Measurements from ENCODE around the gene IFI27L2. TPM values are rescaled to one million over a fixed set of nuclear protein-coding genes. Genes with fewer than 3 reads are reported as not detected.

The IFI27L2 gene
- total RNA-seq, 1 donor from 2014 or later: 30.4 TPM

- no peak for DNase-seq (ENCODE audit: low read depth, low spot score)
- Mint-ChIP-seq H3K27me3 (ENCODE audit: low read depth) (peaks cover 5% of the 10 kb centered on the region), H3K27ac (ENCODE audit: unreplicated experiment) (no peak overlapping the region), H3K4me3 (no peak overlapping the region), H3K9me3 (peaks cover 7% of the 10 kb centered on the region), H3K36me3 (ENCODE audit: low read depth) (no peaks in the 10 kb centered on the region), H3K4me1 (peaks cover 14% of the 10 kb centered on the region)
- TF ChIP-seq CTCF (conservative IDR thresholded peaks at IDR 0.05): no peak
Measured at GRCh38 chr14:94119071-94119470, 10.3 kb downstream of the IFI27L2 start.

- H3K4me3 Mint-ChIP-seq: no peak overlapping the region
- TF ChIP-seq CTCF (conservative IDR thresholded peaks at IDR 0.05): no peak
- H3K27me3 Mint-ChIP-seq (ENCODE audit: low read depth): peaks cover 5% of the 10 kb centered on the region
- H3K9me3 Mint-ChIP-seq: peaks cover 7% of the 10 kb centered on the region
- no peak overlapping the region for H3K27ac Mint-ChIP-seq (ENCODE audit: unreplicated experiment)
- peaks cover 18% of the 10 kb centered on the region for H3K4me1 Mint-ChIP-seq
- DNase-seq (ENCODE audit: low read depth, low spot score): no peak
- no peaks in the 10 kb centered on the region for H3K36me3 Mint-ChIP-seq (ENCODE audit: low read depth)
Measured at GRCh38 chr14:94117856-94118255, 11.5 kb downstream of the IFI27L2 start.

DNA sequence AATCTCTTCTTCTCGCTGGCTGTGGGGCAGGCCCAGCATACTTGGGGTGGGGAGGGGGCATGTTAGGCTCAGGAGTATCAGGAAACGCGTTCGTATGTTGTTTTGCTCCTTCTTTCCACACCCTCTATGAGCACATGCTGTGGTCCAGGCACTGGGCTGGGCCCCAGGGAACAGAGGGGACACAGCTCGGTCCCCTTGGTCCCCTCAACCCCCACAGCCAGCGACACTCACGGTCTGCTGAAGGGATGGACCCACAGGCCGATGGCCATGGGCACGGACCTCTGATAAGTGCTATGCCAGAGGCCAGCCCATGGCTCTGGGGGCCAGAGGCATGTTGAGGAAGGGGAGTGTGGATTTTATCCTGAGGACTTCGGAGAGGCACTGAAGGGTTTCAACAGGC is 12.7 kb downstream of the IFI27L2 start:
- Mint-ChIP-seq H3K27me3 (ENCODE audit: low read depth) (peaks cover 5% of the 10 kb centered on the region), H3K36me3 (ENCODE audit: low read depth) (no peaks in the 10 kb centered on the region), H3K4me3 (no peak overlapping the region), H3K4me1 (peaks cover 28% of the 10 kb centered on the region), H3K27ac (ENCODE audit: unreplicated experiment) (peak overlapping the region; percentile 43), H3K9me3 (peaks cover 7% of the 10 kb centered on the region)
- DNase-seq (ENCODE audit: low read depth, low spot score): no peak
- TF ChIP-seq CTCF (conservative IDR thresholded peaks at IDR 0.05): no peak

- peaks cover 2% of the 10 kb centered on the region for H3K9me3 Mint-ChIP-seq
- peaks cover 28% of the 10 kb centered on the region for H3K4me1 Mint-ChIP-seq
- no peak for DNase-seq (ENCODE audit: low read depth, low spot score)
- no peak overlapping the region for H3K4me3 Mint-ChIP-seq
- no peak overlapping the region for H3K27ac Mint-ChIP-seq (ENCODE audit: unreplicated experiment)
- no peak for TF ChIP-seq CTCF (conservative IDR thresholded peaks at IDR 0.05)
- H3K27me3 Mint-ChIP-seq (ENCODE audit: low read depth): peaks cover 2% of the 10 kb centered on the region
- H3K36me3 Mint-ChIP-seq (ENCODE audit: low read depth): no peaks in the 10 kb centered on the region
Measured at GRCh38 chr14:94115631-94116030, 13.8 kb downstream of the IFI27L2 start.

- H3K4me1 Mint-ChIP-seq: peaks cover 28% of the 10 kb centered on the region
- H3K27me3 Mint-ChIP-seq (ENCODE audit: low read depth): no peaks in the 10 kb centered on the region
- no peaks in the 10 kb centered on the region for H3K9me3 Mint-ChIP-seq
- H3K27ac Mint-ChIP-seq (ENCODE audit: unreplicated experiment): no peak overlapping the region
- no peak for DNase-seq (ENCODE audit: low read depth, low spot score)
- no peak for TF ChIP-seq CTCF (conservative IDR thresholded peaks at IDR 0.05)
- no peak overlapping the region for H3K4me3 Mint-ChIP-seq
- no peaks in the 10 kb centered on the region for H3K36me3 Mint-ChIP-seq (ENCODE audit: low read depth)
Measured at GRCh38 chr14:94115058-94115591, 14.3 kb downstream of the IFI27L2 start.
